Liver (tissue), 9 donors: Measurements from ENCODE around the gene TRMT13. TPM values are rescaled to one million over a fixed set of nuclear protein-coding genes. Genes with fewer than 3 reads are reported as not detected.

Experiments
- DNase-seq: peaks from one replicate; pipeline ENCODE4 v3.0.0-alpha.2; 2017; ENCODE audit warnings: low spot score
- H3K27ac ChIP-seq, 2 donors: one replicate each; pipeline ENCODE4 v1.7.0; 2013; ENCODE audit warnings: inconsistent platforms in 2 of 2, low read length in 2 of 2, control low read depth in 1 of 2, low read depth in 1 of 2, mild to moderate bottlenecking in 1 of 2
- H3K27me3 ChIP-seq, 4 donors: one replicate each; pipeline versions ENCODE4 v1.6.1 to v1.7.0; 2013; ENCODE audit warnings: low read length in 3 of 4, inconsistent platforms in 1 of 4, mild to moderate bottlenecking in 1 of 4, moderate library complexity in 1 of 4; ENCODE audit not compliant: control insufficient read depth in 4 of 4, insufficient read depth in 4 of 4
- H3K36me3 ChIP-seq, 4 donors: one replicate each; pipeline versions ENCODE4 v1.6.1 to v1.7.0; 2013; ENCODE audit warnings: low read length in 3 of 4, mild to moderate bottlenecking in 3 of 4, low read depth in 1 of 4, moderate library complexity in 1 of 4; ENCODE audit not compliant: control insufficient read depth in 4 of 4, insufficient read depth in 3 of 4
- H3K4me1 ChIP-seq, 4 donors: one replicate each; pipeline versions ENCODE4 v1.6.1 to v1.7.0; 2013; ENCODE audit warnings: low read length in 3 of 4, mild to moderate bottlenecking in 3 of 4, moderate library complexity in 1 of 4; ENCODE audit not compliant: control insufficient read depth in 4 of 4, insufficient read depth in 4 of 4
- H3K4me3 ChIP-seq, 3 donors: one replicate each; pipeline versions ENCODE4 v1.6.1 to v1.7.0; 2013; ENCODE audit warnings: low read length in 3 of 3, control low read depth in 1 of 3, low read depth in 1 of 3, mild to moderate bottlenecking in 1 of 3
- H3K9ac ChIP-seq, 2 donors: one replicate each; pipeline ENCODE4 v1.7.0; 2013; ENCODE audit warnings: low read length in 2 of 2, mild to moderate bottlenecking in 2 of 2, moderate library complexity in 2 of 2, control low read depth in 1 of 2, low read depth in 1 of 2
- H3K9me3 ChIP-seq, 4 donors: one replicate each; pipeline versions ENCODE4 v1.6.1 to v1.7.0; 2013; ENCODE audit warnings: low read length in 3 of 4; ENCODE audit not compliant: control insufficient read depth in 4 of 4
- EGR1 ChIP-seq, 2 donors: IDR thresholded peaks; 2 replicates each; pipeline ENCODE4 v1.6.1; 2016 to 2018; ENCODE audit warnings: antibody characterized with exemption in 2 of 2, low read depth in 2 of 2
- FOXA1 ChIP-seq: IDR thresholded peaks from 2 replicates; pipeline ENCODE4 v1.6.1; 2016; ENCODE audit warnings: antibody characterized with exemption
- FOXA2 ChIP-seq: IDR thresholded peaks from 2 replicates; pipeline ENCODE4 v1.6.1; 2016; ENCODE audit warnings: antibody characterized with exemption
- GABPA ChIP-seq, 2 donors: IDR thresholded peaks in 1 of 2; conservative IDR thresholded peaks in 1 of 2; 2 replicates each; pipeline ENCODE4 v1.6.1; 2016; ENCODE audit warnings: antibody characterized with exemption in 2 of 2, mild to moderate bottlenecking in 1 of 2, moderate library complexity in 1 of 2
- HNF4A ChIP-seq, 2 donors: conservative IDR thresholded peaks; 2 replicates each; pipeline ENCODE4 v1.6.1; 2016; ENCODE audit warnings: antibody characterized with exemption in 2 of 2, mild to moderate bottlenecking in 2 of 2
- JUND ChIP-seq, 2 donors: IDR thresholded peaks; 2 replicates each; pipeline ENCODE4 v1.6.1; 2016; ENCODE audit warnings: antibody characterized with exemption in 2 of 2
- NR2F2 ChIP-seq: IDR thresholded peaks from 2 replicates; pipeline ENCODE4 v1.6.1; 2016; ENCODE audit warnings: antibody characterized with exemption
- RAD21 ChIP-seq, 2 donors: IDR thresholded peaks; 2 replicates each; pipeline ENCODE4 v1.6.1; 2016; ENCODE audit warnings: antibody characterized with exemption in 2 of 2, mild to moderate bottlenecking in 2 of 2
- RXRA ChIP-seq, 2 donors: IDR thresholded peaks; 2 replicates each; pipeline ENCODE4 v1.6.1; 2017 to 2018; ENCODE audit warnings: antibody characterized with exemption in 2 of 2, mild to moderate bottlenecking in 1 of 2
- TAF1 ChIP-seq: conservative IDR thresholded peaks from 2 replicates; pipeline ENCODE4 v1.6.1; 2016; ENCODE audit warnings: antibody characterized with exemption, mild to moderate bottlenecking
- whole genome bisulfite sequencing: extraction: QIAGEN DNeasy Blood & Tissue Kit; methylation state at CpG from one replicate; pipeline ENCODE4 v1.1.7; 2013; 5-methylcytosine and 5-hydroxymethylcytosine counted together
- polyA plus RNA-seq, 2 donors: library from polyadenylated mRNA; stranded (reverse) in 1 of 2; unstranded in 1 of 2; fragments of 200-250 nt in 1 of 2; fragments of >200 nt in 1 of 2; fragmentation: Nextera tagmentation in 1 of 2; extraction: Ambion mirVana in 1 of 2; gene quantifications; one replicate each; pipeline versions ENCODE4 v1.2.1 to v1.2.3, GENCODE V29; 2013 to 2015
- total RNA-seq, 2 donors: library from RNA; depleted of rRNA; stranded (reverse); fragments of >200 nt; gene quantifications; one replicate each; pipeline ENCODE4 v1.2.3, GENCODE V29; 2014
- TF ChIP-seq, protein P1 (sequence below): IDR thresholded peaks from 2 replicates; pipeline ENCODE4 v1.6.1; 2016; ENCODE audit warnings: antibody characterized with exemption, mild to moderate bottlenecking
- TF ChIP-seq, protein P2 (sequence below): IDR thresholded peaks from 2 replicates; pipeline ENCODE4 v1.6.1; 2016; ENCODE audit warnings: antibody characterized with exemption
- TF ChIP-seq, protein P3 (sequence below): fragments of 150-350 bp; IDR thresholded peaks from 2 replicates; pipeline ENCODE4 v1.5.1; 2017; ENCODE audit warnings: improper control_type of control experiment, low read depth, low read length; ENCODE audit not compliant: missing input control
- TF ChIP-seq, protein P4 (sequence below): IDR thresholded peaks from 2 replicates; pipeline ENCODE4 v1.6.1; 2016; ENCODE audit warnings: antibody characterized with exemption
- TF ChIP-seq, protein P5 (sequence below): IDR thresholded peaks from 2 replicates; pipeline ENCODE4 v1.6.1; 2016; ENCODE audit warnings: antibody characterized with exemption
- donor health status: healthy.
- donor health status: healthy.
- donor health status: healthy.
- donor health status: healthy.
- donor health status: healthy.

TRMT13 gene
- total and polyA plus RNA-seq, 4 donors, result 3.5 to 11.2 (median 9.3) TPM

DNA sequence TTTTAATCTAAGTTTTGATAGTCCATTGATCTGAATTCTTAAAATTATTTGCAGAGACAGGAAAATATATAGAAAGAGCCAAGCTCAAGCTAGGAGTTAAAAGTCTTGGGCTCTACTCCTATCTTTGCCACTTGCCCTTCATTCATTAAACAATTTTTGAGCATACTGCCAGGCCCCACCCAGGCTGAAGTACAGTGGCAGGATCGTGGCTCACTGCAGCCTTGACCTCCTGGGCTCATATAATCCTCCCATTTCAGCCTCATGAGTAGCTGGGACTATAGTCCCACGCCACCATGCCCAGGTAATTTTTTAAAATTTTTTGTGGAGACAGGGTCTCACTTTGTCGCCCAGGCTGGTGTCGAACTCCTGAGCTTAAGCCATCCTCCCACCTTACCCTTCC, 8.2 kb downstream of the TRMT13 start:
- no peak overlapping the region for H3K27ac ChIP-seq
- no peak overlapping the region for H3K9ac ChIP-seq
- TF ChIP-seq HNF4A (conservative IDR thresholded peaks at IDR 0.05) (no peak), FOXA2 (no peak), RAD21 (IDR thresholded peaks at IDR 0.05) (no peak), TAF1 (no peak), JUND (IDR thresholded peaks at IDR 0.05) (no peak), EGR1 (IDR thresholded peaks at IDR 0.05; ENCODE audit: low read depth in 2 of 2) (no peak), FOXA1 (no peak), NR2F2 (no peak), RXRA (IDR thresholded peaks at IDR 0.05) (no peak), GABPA (IDR thresholded peaks at IDR 0.05 in 1 of 2, conservative IDR thresholded peaks at IDR 0.05 in 1 of 2) (no peak)
- TF ChIP-seq, protein P1, sequence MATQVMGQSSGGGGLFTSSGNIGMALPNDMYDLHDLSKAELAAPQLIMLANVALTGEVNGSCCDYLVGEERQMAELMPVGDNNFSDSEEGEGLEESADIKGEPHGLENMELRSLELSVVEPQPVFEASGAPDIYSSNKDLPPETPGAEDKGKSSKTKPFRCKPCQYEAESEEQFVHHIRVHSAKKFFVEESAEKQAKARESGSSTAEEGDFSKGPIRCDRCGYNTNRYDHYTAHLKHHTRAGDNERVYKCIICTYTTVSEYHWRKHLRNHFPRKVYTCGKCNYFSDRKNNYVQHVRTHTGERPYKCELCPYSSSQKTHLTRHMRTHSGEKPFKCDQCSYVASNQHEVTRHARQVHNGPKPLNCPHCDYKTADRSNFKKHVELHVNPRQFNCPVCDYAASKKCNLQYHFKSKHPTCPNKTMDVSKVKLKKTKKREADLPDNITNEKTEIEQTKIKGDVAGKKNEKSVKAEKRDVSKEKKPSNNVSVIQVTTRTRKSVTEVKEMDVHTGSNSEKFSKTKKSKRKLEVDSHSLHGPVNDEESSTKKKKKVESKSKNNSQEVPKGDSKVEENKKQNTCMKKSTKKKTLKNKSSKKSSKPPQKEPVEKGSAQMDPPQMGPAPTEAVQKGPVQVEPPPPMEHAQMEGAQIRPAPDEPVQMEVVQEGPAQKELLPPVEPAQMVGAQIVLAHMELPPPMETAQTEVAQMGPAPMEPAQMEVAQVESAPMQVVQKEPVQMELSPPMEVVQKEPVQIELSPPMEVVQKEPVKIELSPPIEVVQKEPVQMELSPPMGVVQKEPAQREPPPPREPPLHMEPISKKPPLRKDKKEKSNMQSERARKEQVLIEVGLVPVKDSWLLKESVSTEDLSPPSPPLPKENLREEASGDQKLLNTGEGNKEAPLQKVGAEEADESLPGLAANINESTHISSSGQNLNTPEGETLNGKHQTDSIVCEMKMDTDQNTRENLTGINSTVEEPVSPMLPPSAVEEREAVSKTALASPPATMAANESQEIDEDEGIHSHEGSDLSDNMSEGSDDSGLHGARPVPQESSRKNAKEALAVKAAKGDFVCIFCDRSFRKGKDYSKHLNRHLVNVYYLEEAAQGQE, result no peak
- TF ChIP-seq, protein P2, sequence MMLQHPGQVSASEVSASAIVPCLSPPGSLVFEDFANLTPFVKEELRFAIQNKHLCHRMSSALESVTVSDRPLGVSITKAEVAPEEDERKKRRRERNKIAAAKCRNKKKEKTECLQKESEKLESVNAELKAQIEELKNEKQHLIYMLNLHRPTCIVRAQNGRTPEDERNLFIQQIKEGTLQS, result no peak
- TF ChIP-seq, protein P3, sequence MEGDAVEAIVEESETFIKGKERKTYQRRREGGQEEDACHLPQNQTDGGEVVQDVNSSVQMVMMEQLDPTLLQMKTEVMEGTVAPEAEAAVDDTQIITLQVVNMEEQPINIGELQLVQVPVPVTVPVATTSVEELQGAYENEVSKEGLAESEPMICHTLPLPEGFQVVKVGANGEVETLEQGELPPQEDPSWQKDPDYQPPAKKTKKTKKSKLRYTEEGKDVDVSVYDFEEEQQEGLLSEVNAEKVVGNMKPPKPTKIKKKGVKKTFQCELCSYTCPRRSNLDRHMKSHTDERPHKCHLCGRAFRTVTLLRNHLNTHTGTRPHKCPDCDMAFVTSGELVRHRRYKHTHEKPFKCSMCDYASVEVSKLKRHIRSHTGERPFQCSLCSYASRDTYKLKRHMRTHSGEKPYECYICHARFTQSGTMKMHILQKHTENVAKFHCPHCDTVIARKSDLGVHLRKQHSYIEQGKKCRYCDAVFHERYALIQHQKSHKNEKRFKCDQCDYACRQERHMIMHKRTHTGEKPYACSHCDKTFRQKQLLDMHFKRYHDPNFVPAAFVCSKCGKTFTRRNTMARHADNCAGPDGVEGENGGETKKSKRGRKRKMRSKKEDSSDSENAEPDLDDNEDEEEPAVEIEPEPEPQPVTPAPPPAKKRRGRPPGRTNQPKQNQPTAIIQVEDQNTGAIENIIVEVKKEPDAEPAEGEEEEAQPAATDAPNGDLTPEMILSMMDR, result no peak
- TF ChIP-seq, protein P4, sequence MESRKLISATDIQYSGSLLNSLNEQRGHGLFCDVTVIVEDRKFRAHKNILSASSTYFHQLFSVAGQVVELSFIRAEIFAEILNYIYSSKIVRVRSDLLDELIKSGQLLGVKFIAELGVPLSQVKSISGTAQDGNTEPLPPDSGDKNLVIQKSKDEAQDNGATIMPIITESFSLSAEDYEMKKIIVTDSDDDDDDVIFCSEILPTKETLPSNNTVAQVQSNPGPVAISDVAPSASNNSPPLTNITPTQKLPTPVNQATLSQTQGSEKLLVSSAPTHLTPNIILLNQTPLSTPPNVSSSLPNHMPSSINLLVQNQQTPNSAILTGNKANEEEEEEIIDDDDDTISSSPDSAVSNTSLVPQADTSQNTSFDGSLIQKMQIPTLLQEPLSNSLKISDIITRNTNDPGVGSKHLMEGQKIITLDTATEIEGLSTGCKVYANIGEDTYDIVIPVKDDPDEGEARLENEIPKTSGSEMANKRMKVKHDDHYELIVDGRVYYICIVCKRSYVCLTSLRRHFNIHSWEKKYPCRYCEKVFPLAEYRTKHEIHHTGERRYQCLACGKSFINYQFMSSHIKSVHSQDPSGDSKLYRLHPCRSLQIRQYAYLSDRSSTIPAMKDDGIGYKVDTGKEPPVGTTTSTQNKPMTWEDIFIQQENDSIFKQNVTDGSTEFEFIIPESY, result no peak
- TF ChIP-seq, protein P5, sequence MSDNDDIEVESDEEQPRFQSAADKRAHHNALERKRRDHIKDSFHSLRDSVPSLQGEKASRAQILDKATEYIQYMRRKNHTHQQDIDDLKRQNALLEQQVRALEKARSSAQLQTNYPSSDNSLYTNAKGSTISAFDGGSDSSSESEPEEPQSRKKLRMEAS, result no peak
- no peaks in the 10 kb centered on the region for H3K27me3 ChIP-seq
- H3K36me3 ChIP-seq, result peaks cover 9 to 77% (median 70%) of the 10 kb centered on the region in 4 donors
- no peak overlapping the region for H3K4me3 ChIP-seq
- 81% methylated on average over 4 of the region's 4 CpGs for WGBS
- no peak for DNase-seq
- no peaks in the 10 kb centered on the region for H3K9me3 ChIP-seq
- H3K4me1 ChIP-seq, result no peaks in the 10 kb centered on the region

DNA sequence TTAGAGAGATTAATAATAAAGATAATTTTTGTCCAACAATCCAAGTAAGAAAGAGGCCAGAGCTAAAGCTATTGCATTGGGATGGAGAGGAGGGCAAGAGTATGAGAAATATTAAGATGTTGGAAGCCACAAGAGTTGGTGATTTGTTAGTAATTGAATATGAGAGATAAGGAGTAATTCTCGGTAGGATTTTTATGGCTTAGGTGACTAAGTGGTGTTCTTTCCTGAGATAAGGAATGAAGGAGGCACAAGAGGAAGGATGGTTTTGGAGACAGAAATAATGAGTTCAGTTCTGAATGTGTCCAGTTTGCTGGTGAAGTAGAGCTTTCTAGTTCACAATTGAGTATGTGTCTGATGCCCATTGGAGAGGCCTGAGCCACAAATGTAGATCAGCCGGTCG, 9.4 kb downstream of the TRMT13 start:
- Histone ChIP-seq H3K27me3 (no peaks in the 10 kb centered on the region), H3K9me3 (no peaks in the 10 kb centered on the region), H3K4me3 (no peak overlapping the region), H3K36me3 (peaks cover 8 to 84% (median 74%) of the 10 kb centered on the region in 4 donors), H3K9ac (no peak overlapping the region), H3K27ac (no peak overlapping the region), H3K4me1 (no peaks in the 10 kb centered on the region)
- no peak for DNase-seq
- WGBS, result 92% methylated on average over 3 of the region's 3 CpGs
- TF ChIP-seq, protein P2, result no peak
- TF ChIP-seq, protein P4, result no peak
- TF ChIP-seq, protein P3, result no peak
- no peak for TF ChIP-seq GABPA (IDR thresholded peaks at IDR 0.05 in 1 of 2, conservative IDR thresholded peaks at IDR 0.05 in 1 of 2)
- TF ChIP-seq TAF1, result no peak
- TF ChIP-seq RAD21 (IDR thresholded peaks at IDR 0.05), result no peak
- no peak for TF ChIP-seq RXRA (IDR thresholded peaks at IDR 0.05)
